Stimulated activated CD4-positive, alpha-beta T cell treated with anti-CD3 and anti-CD28 coated beads, Interleukin-1b, Interleukin-23, amount 100 ng/mL, for 4 hours (primary cell): ENCODE data around the gene BOC.
A peak's percentile ranks its signal among the peaks of the same experiment; 100 is the strongest.

Source experiments
- DNase-seq, 2 donors: peaks; one replicate each; pipeline ENCODE4 v3.0.0-alpha.2; 2020; ENCODE audit warnings: low read depth in 2 of 2

The BOC gene

DNA sequence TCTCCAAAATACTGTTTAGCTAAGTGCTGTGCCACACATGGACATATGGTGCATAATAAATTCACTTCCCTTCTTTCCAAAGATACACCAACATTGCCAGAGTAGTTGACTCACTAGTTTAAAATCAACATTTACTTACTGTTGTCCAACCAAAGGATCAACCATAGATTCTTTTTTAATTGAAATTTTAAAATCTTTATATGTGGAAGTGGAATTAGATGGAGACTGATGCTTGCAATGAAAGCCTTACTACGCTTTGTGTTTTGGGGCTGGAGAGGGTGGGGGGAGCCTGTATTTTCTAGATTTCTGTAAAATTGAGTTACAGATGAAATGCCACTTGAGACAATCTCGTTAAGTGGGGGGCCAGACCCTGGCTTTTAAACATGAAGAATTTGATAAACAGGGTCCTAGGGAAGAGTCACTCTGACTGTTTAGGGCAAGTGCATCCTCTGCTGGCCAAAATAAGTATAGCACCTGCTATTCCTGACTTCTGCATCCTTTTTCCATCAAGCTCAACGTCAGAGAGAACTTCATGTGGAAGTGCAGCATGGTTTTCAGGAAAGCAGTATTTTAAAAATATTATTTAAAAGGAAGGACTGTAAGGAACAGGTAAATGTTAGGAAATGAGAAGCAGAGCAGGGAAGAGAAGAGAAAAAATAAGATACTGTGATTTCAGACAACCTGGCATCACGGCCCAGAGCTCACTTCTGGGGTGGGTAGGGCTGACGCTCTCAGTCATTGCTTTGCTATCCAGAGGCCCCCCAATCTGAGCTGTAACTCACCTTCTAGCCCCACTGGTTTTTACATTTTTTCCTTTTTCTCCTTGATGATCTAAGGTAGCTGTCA lies 76.7 kb downstream of the BOC start:
- DNase-seq: peak in 1 of 2 donors; percentile 48

- no peak for DNase-seq
Measured at GRCh38 chr3:113288881-113289280, 77.5 kb downstream of the BOC start.

DNA sequence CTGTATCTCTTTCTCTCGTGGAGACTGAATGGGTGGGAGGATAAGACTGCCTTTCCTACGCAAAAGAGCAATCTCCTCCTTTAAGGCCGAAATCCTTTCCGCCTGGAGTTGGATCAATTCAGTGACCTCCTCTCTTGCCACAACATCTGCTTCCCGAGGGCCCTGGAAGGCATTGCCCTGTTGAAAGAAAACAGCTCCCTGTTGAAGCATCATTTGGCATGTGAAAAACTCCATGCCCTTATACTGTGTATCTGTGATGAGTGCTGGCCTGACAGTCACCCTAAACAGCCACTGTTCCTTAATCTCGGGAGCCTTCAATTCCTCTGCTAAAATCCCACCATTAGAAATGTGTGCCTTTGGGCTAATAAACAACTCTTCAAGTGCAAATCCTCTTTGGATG lies 80.2 kb downstream of the BOC start:
- no peak for DNase-seq

- no peak for DNase-seq
Measured at GRCh38 chr3:113292933-113293332, 81.6 kb downstream of the BOC start.

- DNase-seq: no peak
Measured at GRCh38 chr3:113293348-113293747, 82.0 kb downstream of the BOC start.

DNA sequence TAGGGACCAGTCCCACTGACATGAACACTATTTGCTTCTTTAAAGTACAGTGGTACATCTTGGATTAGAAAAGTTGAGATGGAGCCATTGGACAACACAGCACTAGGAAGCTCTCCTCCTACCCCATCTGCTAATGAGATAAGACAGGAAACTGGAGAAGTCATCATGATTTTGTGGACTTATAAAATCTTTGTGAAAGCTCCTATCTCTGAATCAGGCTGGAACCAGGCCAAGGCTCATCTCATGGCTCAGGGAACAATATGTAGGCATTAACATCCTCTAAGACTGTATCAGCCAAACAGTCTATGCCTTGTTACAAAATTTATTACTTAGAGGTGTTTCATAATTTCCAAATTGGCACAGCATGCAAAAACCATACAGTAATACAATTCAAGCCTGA lies 84.1 kb downstream of the BOC start:
- DNase-seq: no peak

- DNase-seq: no peak
Measured at GRCh38 chr3:113297287-113297686, 85.9 kb downstream of the BOC start.

DNA sequence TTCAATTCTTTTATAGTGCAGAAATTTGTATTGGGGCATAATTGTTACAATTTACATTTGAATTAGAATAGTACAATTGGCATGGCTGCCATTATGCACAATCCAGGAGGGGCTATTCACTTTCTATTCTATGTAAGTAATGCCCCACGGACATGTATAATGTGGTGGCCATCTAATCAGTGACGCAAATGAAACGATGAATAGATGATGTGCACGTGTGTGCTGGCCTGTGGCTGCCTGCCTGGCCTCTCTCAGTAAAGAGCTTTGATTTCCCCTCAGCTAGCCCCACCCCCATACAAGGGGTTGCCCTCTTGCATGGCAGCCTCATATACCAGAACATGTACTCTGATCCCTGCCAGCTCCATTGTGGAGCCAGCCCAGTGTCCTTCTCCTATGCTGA lies 86.5 kb downstream of the BOC start:
- DNase-seq: no peak

- no peak for DNase-seq
Measured at GRCh38 chr3:113300596-113300995, 89.2 kb downstream of the BOC start.

- DNase-seq: no peak
Measured at GRCh38 chr3:113304102-113304501, 92.7 kb downstream of the BOC start.

DNA sequence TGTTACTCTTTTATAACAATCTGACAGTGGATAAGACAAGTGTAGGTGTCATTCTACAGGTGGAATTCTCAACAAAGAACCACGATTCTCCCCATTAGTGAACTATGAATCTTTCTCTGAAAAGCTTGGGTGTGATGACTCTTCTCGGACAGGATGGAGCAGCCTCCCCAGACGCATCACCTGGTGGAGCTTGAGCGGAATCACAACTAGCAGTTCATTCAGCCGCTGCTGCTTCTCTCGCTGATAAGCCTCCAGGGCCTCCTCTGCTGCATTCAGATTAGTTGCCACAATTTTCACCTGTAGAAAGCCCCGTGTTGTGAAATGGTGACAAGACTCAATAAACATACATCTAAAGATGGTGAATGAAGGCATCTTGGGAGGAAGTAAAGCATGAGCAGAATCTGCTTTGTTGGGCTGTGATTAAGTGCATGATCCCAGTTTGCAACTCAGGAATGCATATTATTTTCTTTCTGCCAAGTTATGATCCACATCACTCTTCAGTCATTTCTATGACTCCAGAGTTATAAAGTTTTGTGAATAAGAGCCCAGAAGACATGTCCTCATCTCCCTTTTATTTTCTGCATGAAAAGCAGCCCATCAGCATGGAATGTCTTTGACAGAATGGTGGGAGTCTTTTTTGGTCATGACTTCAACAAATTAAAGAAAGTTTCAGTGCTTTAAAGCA lies 93.6 kb downstream of the BOC start:
- DNase-seq: no peak

- no peak for DNase-seq
Measured at GRCh38 chr3:113310960-113311359, 99.6 kb downstream of the BOC start.

DNA sequence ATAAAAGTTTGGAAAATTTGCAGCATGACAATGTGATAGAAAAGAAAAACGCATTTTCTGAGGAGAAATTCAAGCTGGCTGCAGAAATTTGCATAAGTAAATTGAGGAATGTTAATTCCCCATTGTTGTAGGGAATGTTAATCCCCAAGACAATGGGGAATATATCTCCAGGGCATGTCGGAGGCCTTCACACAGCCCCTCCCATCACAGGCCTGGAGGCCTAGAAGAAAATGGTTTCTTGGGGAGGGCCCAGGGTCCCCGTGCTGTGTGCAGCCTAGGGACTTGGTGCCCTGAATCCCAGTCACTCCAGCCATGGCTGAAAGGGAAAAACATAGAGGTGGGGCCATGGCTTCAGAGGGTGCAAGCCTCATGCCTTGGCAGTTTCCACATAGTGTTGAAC lies 101.1 kb downstream of the BOC start:
- no peak for DNase-seq

DNA sequence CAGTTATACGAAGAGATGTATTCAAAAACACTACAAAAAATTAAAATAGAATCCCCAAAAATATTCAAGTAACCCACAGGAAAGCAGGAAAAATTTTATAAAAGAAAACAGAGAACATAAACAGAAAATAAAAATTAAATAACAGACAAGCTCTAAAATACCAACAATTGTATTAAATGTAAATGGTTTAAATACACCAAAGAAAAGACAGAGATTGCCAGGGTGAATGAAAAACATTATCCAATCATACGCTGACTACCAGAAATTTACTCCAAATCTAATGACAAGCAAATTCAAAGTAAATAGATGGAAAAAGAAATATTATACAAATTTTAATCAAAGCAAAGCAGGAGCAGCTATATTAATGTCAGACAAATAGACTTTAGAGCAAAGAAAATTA lies 103.6 kb downstream of the BOC start:
- no peak for DNase-seq

- DNase-seq: no peak
Measured at GRCh38 chr3:113329757-113330156, 118.4 kb downstream of the BOC start.

DNA sequence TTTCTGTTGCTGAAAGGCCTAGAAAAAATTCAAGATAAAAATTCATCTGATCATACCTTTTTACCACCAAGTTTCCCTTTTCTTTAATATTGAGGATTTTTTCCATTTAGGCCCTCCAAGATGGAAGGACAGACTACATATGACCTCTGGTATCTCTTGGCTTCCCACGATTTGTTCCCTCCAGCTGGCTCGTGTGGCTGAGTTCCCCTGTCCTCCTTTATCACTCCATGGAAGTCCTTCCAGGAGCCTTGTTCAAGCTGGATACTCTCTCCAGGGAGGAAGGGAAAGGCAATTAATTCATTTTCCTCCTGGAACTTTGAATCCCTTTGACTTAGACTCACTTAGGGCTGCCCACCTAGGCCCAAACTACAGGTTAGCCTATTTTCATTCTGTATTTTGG lies 119.4 kb downstream of the BOC start:
- DNase-seq: no peak

DNA sequence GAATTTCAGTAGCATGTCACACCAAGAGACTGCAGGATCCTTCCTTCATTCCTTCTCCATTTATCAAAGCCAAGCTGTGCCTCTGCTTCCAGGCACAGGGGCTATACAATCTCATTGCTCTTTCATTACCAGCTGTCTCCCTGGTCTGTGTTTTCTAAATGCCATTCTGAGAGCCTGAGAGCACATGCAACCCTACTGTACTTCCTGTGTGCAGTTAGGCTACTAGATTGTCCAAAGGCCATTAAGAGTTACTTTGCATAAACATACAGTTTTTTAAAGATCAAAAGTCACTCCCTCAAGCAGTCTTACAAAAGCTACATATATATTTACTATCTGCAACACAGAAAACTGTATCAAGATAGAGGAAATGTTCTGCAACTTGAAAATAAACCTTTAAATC lies 119.8 kb downstream of the BOC start:
- no peak for DNase-seq
